Measurements from ENCODE around the gene KIZ. TPM values are rescaled to one million over a fixed set of nuclear protein-coding genes. Genes with fewer than 3 reads are reported as not detected.
"Not testable (repeated sequence)": the region's sequence is repeated elsewhere in the genome, so short reads cannot be mapped to it uniquely, and the experiment has no call there.

Gene KIZ
- total and polyA plus RNA-seq, 2 donors from 2014 or later, result 17.3 to 21.8 TPM

GRCh38 chr20:21162631-21163030 lies 36.7 kb downstream of the KIZ start:
- H3K9ac ChIP-seq (ENCODE audit: low read length in 3 of 3), result no peak overlapping the region
- TF ChIP-seq, protein P1, sequence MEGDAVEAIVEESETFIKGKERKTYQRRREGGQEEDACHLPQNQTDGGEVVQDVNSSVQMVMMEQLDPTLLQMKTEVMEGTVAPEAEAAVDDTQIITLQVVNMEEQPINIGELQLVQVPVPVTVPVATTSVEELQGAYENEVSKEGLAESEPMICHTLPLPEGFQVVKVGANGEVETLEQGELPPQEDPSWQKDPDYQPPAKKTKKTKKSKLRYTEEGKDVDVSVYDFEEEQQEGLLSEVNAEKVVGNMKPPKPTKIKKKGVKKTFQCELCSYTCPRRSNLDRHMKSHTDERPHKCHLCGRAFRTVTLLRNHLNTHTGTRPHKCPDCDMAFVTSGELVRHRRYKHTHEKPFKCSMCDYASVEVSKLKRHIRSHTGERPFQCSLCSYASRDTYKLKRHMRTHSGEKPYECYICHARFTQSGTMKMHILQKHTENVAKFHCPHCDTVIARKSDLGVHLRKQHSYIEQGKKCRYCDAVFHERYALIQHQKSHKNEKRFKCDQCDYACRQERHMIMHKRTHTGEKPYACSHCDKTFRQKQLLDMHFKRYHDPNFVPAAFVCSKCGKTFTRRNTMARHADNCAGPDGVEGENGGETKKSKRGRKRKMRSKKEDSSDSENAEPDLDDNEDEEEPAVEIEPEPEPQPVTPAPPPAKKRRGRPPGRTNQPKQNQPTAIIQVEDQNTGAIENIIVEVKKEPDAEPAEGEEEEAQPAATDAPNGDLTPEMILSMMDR (IDR thresholded peaks at IDR 0.05; ENCODE audit: borderline replicate concordance, extremely low read depth, insufficient read depth), result no peak
- intact Hi-C loops (cut with DNase I), result no loop called here

DNA sequence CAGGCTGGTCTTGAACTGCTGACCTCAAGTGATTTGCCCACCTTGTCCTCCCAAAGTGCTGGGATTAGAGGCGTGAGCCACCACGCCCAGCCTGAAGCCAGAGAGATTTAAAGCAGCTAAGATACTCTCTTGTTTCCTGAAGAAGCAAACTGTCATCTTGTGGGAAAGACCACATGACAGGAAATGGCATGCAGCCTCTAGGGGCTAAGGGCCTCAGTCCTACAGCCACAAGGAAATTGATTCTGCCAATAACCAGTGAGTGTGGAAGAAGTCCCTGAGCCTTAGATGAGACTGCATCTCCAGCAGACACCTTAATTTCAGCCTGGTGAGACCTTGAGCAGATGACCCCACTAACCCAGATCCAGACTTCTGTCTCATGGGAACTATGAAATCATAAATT lies 40.9 kb downstream of the KIZ start:
- Histone ChIP-seq H3K9ac (ENCODE audit: low read length in 3 of 3) (no peak overlapping the region), H3K27ac (ENCODE audit: low read depth in 2 of 2, low read length in 2 of 2) (no peak overlapping the region), H3K36me3 (ENCODE audit: control insufficient read depth in 2 of 3, insufficient read depth in 3 of 3, low read length in 3 of 3) (peaks cover 0 to 21% (median 3%) of the 10 kb centered on the region in 3 donors), H3K27me3 (ENCODE audit: control insufficient read depth, insufficient read depth, low read length) (no peaks in the 10 kb centered on the region), H3K9me3 (ENCODE audit: control insufficient read depth in 2 of 3, insufficient read depth in 1 of 3, low read length in 3 of 3) (no peaks in the 10 kb centered on the region), H3K4me1 (ENCODE audit: control insufficient read depth in 2 of 3, insufficient read depth in 2 of 3, low read depth in 1 of 3, low read length in 3 of 3) (no peaks in the 10 kb centered on the region), H3K4me3 (ENCODE audit: low read length in 3 of 3) (no peak overlapping the region)
- TF ChIP-seq, protein P1 (IDR thresholded peaks at IDR 0.05; ENCODE audit: borderline replicate concordance, extremely low read depth, insufficient read depth), result no peak
- DNase-seq (no peak), FAIRE-seq (no peak)
- intact Hi-C loops (cut with DNase I), result no loop called here

More at GRCh38 chr20:21162631-21163030, 36.7 kb downstream of the KIZ start:
- H3K4me3 ChIP-seq (ENCODE audit: low read length in 3 of 3), result no peak overlapping the region
- no peak overlapping the region for H3K27ac ChIP-seq (ENCODE audit: low read depth in 2 of 2, low read length in 2 of 2)
- H3K4me1 ChIP-seq (ENCODE audit: control insufficient read depth in 2 of 3, insufficient read depth in 2 of 3, low read depth in 1 of 3, low read length in 3 of 3), result no peaks in the 10 kb centered on the region
- no peaks in the 10 kb centered on the region for H3K9me3 ChIP-seq (ENCODE audit: control insufficient read depth in 2 of 3, insufficient read depth in 1 of 3, low read length in 3 of 3)
- DNase-seq, result no peak
- no peaks in the 10 kb centered on the region for H3K27me3 ChIP-seq (ENCODE audit: control insufficient read depth, insufficient read depth, low read length)
- H3K36me3 ChIP-seq (ENCODE audit: control insufficient read depth in 2 of 3, insufficient read depth in 3 of 3, low read length in 3 of 3), result peaks cover 0 to 24% (median 3%) of the 10 kb centered on the region in 3 donors
- FAIRE-seq, result no peak

GRCh38 chr20:21167261-21167660 lies 41.4 kb downstream of the KIZ start:
- no peak for FAIRE-seq
- no peak overlapping the region for H3K4me3 ChIP-seq (ENCODE audit: low read length in 3 of 3)

DNA sequence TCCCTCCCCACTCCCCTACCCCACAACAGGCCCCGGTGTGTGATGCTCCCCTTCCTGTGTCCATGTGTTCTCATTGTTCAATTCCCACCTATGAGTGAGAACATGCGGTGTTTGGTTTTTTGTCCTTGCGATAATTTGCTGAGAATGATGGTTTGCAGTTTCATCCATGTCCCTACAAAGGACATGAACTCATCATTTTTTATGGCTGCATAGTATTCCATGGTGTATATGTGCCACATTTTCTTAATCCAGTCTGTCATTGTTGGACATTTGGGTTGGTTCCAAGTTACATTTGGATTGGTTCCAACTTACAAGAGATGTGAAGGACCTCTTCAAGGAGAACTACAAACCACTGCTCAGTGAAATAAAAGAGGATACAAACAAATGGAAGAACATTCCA lies 42.2 kb downstream of the KIZ start:
- H3K4me1 ChIP-seq (ENCODE audit: control insufficient read depth in 2 of 3, insufficient read depth in 2 of 3, low read depth in 1 of 3, low read length in 3 of 3); H3K27me3 ChIP-seq (ENCODE audit: control insufficient read depth, insufficient read depth, low read length); FAIRE-seq; H3K36me3 ChIP-seq (ENCODE audit: control insufficient read depth in 2 of 3, insufficient read depth in 3 of 3, low read length in 3 of 3); H3K4me3 ChIP-seq (ENCODE audit: low read length in 3 of 3); H3K9me3 ChIP-seq (ENCODE audit: control insufficient read depth in 2 of 3, insufficient read depth in 1 of 3, low read length in 3 of 3); DNase-seq; H3K9ac ChIP-seq (ENCODE audit: low read length in 3 of 3); H3K27ac ChIP-seq (ENCODE audit: low read depth in 2 of 2, low read length in 2 of 2); intact Hi-C loops (cut with DNase I): not testable (repeated sequence)

More at GRCh38 chr20:21167261-21167660, 41.4 kb downstream of the KIZ start:
- Histone ChIP-seq H3K27me3 (ENCODE audit: control insufficient read depth, insufficient read depth, low read length) (no peaks in the 10 kb centered on the region), H3K36me3 (ENCODE audit: control insufficient read depth in 2 of 3, insufficient read depth in 3 of 3, low read length in 3 of 3) (peaks cover 0 to 16% (median 0%) of the 10 kb centered on the region in 3 donors), H3K27ac (ENCODE audit: low read depth in 2 of 2, low read length in 2 of 2) (no peak overlapping the region), H3K9me3 (ENCODE audit: control insufficient read depth in 2 of 3, insufficient read depth in 1 of 3, low read length in 3 of 3) (no peaks in the 10 kb centered on the region), H3K9ac (ENCODE audit: low read length in 3 of 3) (no peak overlapping the region), H3K4me1 (ENCODE audit: control insufficient read depth in 2 of 3, insufficient read depth in 2 of 3, low read depth in 1 of 3, low read length in 3 of 3) (no peaks in the 10 kb centered on the region)
- TF ChIP-seq, protein P1 (IDR thresholded peaks at IDR 0.05; ENCODE audit: borderline replicate concordance, extremely low read depth, insufficient read depth), result no peak
- no peak for DNase-seq
- intact Hi-C loops (cut with DNase I), result no loop called here
